H1 (cell line): ENCODE data around the gene CWC27. TPM values are rescaled to one million over a fixed set of nuclear protein-coding genes. Genes with fewer than 3 reads are reported as not detected.

Source experiments
- CTCF ChIA-PET: fragments of 300-600 bp; sonication (Branson Sonifier 250); formaldehyde crosslinking; loops from one replicate; lab custom pipeline; 2021; ENCODE audit not compliant: partially characterized antibody; lab: Charles Lee
- POLR2A ChIA-PET: fragments of 300-600 bp; sonication (Branson Sonifier 250); formaldehyde crosslinking; loops from one replicate; lab custom pipeline; 2021; ENCODE audit warnings: inconsistent platforms; ENCODE audit not compliant: partially characterized antibody; lab: Charles Lee
- DNase-seq, 2 experiments: peaks; one replicate each; pipeline versions ENCODE4 v3.0.0 to v3.0.0-alpha.2; 2010 to 2022; ENCODE audit warnings: low spot score in 2 of 2, low read depth in 1 of 2, mixed read lengths in 1 of 2
- FAIRE-seq: peaks from 2 replicates; lab custom pipeline; 2011; peaks lifted over from hg19 to GRCh38; lab: Jason Lieb, UNC
- H2AFZ ChIP-seq: 2 replicates; pipeline ENCODE4 v1.8.1; 2012; ENCODE audit warnings: low read length, inconsistent platforms
- H2AK5ac ChIP-seq: 2 replicates; pipeline ENCODE4 v1.6.1; 2013; ENCODE audit warnings: low read depth, low read length
- H2BK120ac ChIP-seq: replicated peaks from 2 replicates; pipeline ENCODE3; 2013; ENCODE audit warnings: low read depth, low read length, inconsistent platforms
- H2BK12ac ChIP-seq: 2 replicates; pipeline ENCODE4 v1.6.1; 2013; ENCODE audit warnings: low read depth, low read length
- H2BK15ac ChIP-seq: 2 replicates; pipeline ENCODE4 v1.6.1; 2013; ENCODE audit warnings: low read length
- H2BK20ac ChIP-seq: 2 replicates; pipeline ENCODE4 v1.6.1; 2013; ENCODE audit warnings: low read length
- H2BK5ac ChIP-seq: 2 replicates; pipeline ENCODE4 v1.6.1; 2013; ENCODE audit warnings: low read depth, low read length
- H3K14ac ChIP-seq: 2 replicates; pipeline ENCODE4 v1.6.1; 2013; ENCODE audit warnings: inconsistent platforms; ENCODE audit not compliant: insufficient read length
- H3K18ac ChIP-seq: 2 replicates; pipeline ENCODE4 v1.6.1; 2013; ENCODE audit warnings: low read length; ENCODE audit errors: extremely low read depth
- H3K23ac ChIP-seq: 2 replicates; pipeline ENCODE4 v1.6.1; 2013; ENCODE audit warnings: inconsistent platforms; ENCODE audit not compliant: insufficient read length
- H3K23me2 ChIP-seq: 2 replicates; pipeline ENCODE4 v1.6.1; 2013; ENCODE audit warnings: low read depth, low read length
- H3K27ac ChIP-seq: 2 replicates; pipeline ENCODE4 v1.6.1; 2011; ENCODE audit warnings: low read depth, low read length, inconsistent platforms
- H3K27me3 ChIP-seq, 4 experiments: replicated peaks in 1 of 4; 1 replicate in 1 of 4; 2 replicates in 3 of 4; pipeline versions ENCODE4 v1.6.1 to v1.8.1; 2011 to 2013; ENCODE audit warnings: low read length in 3 of 4, mild to moderate bottlenecking in 3 of 4, inconsistent platforms in 2 of 4, mixed read lengths in 2 of 4, moderate library complexity in 1 of 4; ENCODE audit not compliant: control insufficient read depth in 3 of 4, insufficient read depth in 3 of 4; ENCODE audit errors: extremely low read depth in 1 of 4
- H3K36me3 ChIP-seq, 4 experiments: 2 replicates each; pipeline versions ENCODE4 v1.6.1 to v1.8.1; 2011 to 2013; ENCODE audit warnings: mild to moderate bottlenecking in 4 of 4, low read length in 3 of 4, moderate library complexity in 2 of 4, control low read depth in 1 of 4, inconsistent platforms in 1 of 4; ENCODE audit not compliant: insufficient read depth in 4 of 4, control insufficient read depth in 2 of 4
- H3K4ac ChIP-seq: replicated peaks from 2 replicates; pipeline ENCODE3; 2013; ENCODE audit warnings: low read length, low read depth, mixed read lengths, inconsistent platforms; ENCODE audit not compliant: insufficient read length
- H3K4me1 ChIP-seq, 4 experiments: replicated peaks in 1 of 4; 1 replicate in 1 of 4; 2 replicates in 3 of 4; pipeline versions ENCODE4 v1.6.1 to v1.8.1; 2011 to 2013; ENCODE audit warnings: low read length in 3 of 4, inconsistent platforms in 2 of 4, mixed read lengths in 1 of 4; ENCODE audit not compliant: insufficient read depth in 4 of 4, control insufficient read depth in 3 of 4
- H3K4me2 ChIP-seq, 2 experiments: 2 replicates each; pipeline versions ENCODE4 v1.6.1 to v1.8.1; 2011 to 2013; ENCODE audit warnings: low read depth in 2 of 2, low read length in 2 of 2, control low read depth in 1 of 2, inconsistent platforms in 1 of 2, mild to moderate bottlenecking in 1 of 2; ENCODE audit not compliant: insufficient read depth in 1 of 2
- H3K4me3 ChIP-seq, 4 experiments: fragments of 200-600, 300-600 bp in 1 of 4; sonication (generic), shearing (Covaris generic), sonication (Bioruptor Twin) in 1 of 4; 2 replicates each; pipeline versions ENCODE4 v1.5.1 to v1.8.1; 2011 to 2016; ENCODE audit warnings: low read length in 4 of 4, low read depth in 3 of 4, control low read depth in 2 of 4, inconsistent platforms in 2 of 4, mild to moderate bottlenecking in 2 of 4, mixed read lengths in 1 of 4, moderate library complexity in 1 of 4; ENCODE audit not compliant: insufficient read depth in 2 of 4; ENCODE audit errors: extremely low read depth in 1 of 4
- H3K56ac ChIP-seq: replicated peaks from 2 replicates; pipeline ENCODE3; 2013; ENCODE audit warnings: low read depth, mild to moderate bottlenecking, mixed read lengths, low read length, inconsistent platforms; ENCODE audit not compliant: insufficient read length
- H3K79me1 ChIP-seq: 2 replicates; pipeline ENCODE4 v1.6.1; 2013; ENCODE audit warnings: low read depth, low read length, control low read depth
- H3K79me2 ChIP-seq, 2 experiments: 2 replicates each; pipeline versions ENCODE4 v1.6.1 to v1.8.1; 2012 to 2013; ENCODE audit warnings: low read length in 2 of 2, mild to moderate bottlenecking in 2 of 2, inconsistent platforms in 1 of 2; ENCODE audit not compliant: insufficient read depth in 2 of 2, control insufficient read depth in 1 of 2
- H3K9ac ChIP-seq, 4 experiments: replicated peaks in 1 of 4; 1 replicate in 1 of 4; 2 replicates in 3 of 4; pipeline versions ENCODE4 v1.6.1 to v1.8.1; 2011 to 2013; ENCODE audit warnings: low read depth in 3 of 4, low read length in 3 of 4, control low read depth in 2 of 4, mild to moderate bottlenecking in 2 of 4, moderate library complexity in 2 of 4, inconsistent platforms in 1 of 4; ENCODE audit errors: extremely low read depth in 1 of 4
- H3K9me3 ChIP-seq, 2 experiments: 2 replicates each; pipeline versions ENCODE4 v1.6.1 to v1.8.1; 2012 to 2013; ENCODE audit warnings: mild to moderate bottlenecking in 2 of 2, moderate library complexity in 2 of 2, control low read depth in 1 of 2, inconsistent platforms in 1 of 2, low read depth in 1 of 2, low read length in 1 of 2, mixed read lengths in 1 of 2; ENCODE audit not compliant: insufficient read depth in 2 of 2
- H4K20me1 ChIP-seq, 2 experiments: replicated peaks in 1 of 2; 2 replicates each; pipeline versions ENCODE3 to v1.8.1; 2011 to 2013; ENCODE audit warnings: inconsistent platforms in 2 of 2, low read length in 2 of 2, mild to moderate bottlenecking in 1 of 2; ENCODE audit not compliant: insufficient read depth in 2 of 2, control insufficient read depth in 1 of 2
- H4K5ac ChIP-seq: 2 replicates; pipeline ENCODE4 v1.6.1; 2013; ENCODE audit warnings: low read length, low read depth, mixed read lengths, inconsistent platforms; ENCODE audit not compliant: insufficient read length
- H4K8ac ChIP-seq: 2 replicates; pipeline ENCODE4 v1.8.0; 2013; ENCODE audit warnings: mild to moderate bottlenecking, moderate library complexity, low read length, inconsistent platforms; ENCODE audit not compliant: insufficient read depth; ENCODE audit errors: extremely low read depth
- H4K91ac ChIP-seq: replicated peaks from 2 replicates; pipeline ENCODE3; 2013; ENCODE audit warnings: low read length, mixed read lengths, inconsistent platforms; ENCODE audit not compliant: insufficient read length
- CREB1 ChIP-seq: IDR thresholded peaks from 2 replicates; pipeline ENCODE4 v1.6.1; 2012; ENCODE audit warnings: inconsistent platforms
- SIN3A ChIP-seq, 2 experiments: IDR thresholded peaks in 1 of 2; conservative IDR thresholded peaks in 1 of 2; 2 replicates each; pipeline ENCODE4 v1.6.1; 2011 to 2012; ENCODE audit warnings: low read length in 2 of 2, improper control_type of control experiment in 1 of 2, low read depth in 1 of 2, mild to moderate bottlenecking in 1 of 2
- WGBS, 2 experiments: shearing (Covaris generic) in 1 of 2; methylation state at CpG; one replicate each; pipeline versions ENCODE4 v1.1.6 to v1.1.7; 2013 to 2015; ENCODE audit warnings: low lambda C conversion rate in 2 of 2, mixed read lengths in 2 of 2, inconsistent platforms in 1 of 2, low coverage in 1 of 2, missing lambda C conversion rate in 1 of 2; ENCODE audit not compliant: insufficient replicate concordance in 2 of 2, insufficient coverage in 1 of 2, insufficient read length in 1 of 2; ENCODE audit errors: extremely low coverage in 1 of 2, missing lambda C conversion rate in 1 of 2; 5-methylcytosine and 5-hydroxymethylcytosine counted together
- polyA plus RNA-seq, 7 experiments: library from polyadenylated mRNA; depleted of rRNA in 3 of 7; stranded (reverse) in 5 of 7; unstranded in 2 of 7; fragments of >200 nt in 5 of 7; fragments of 200-250 nt in 2 of 7; gene quantifications; 1 replicate in 5 of 7; 2 replicates in 1 of 7; 4 replicates in 1 of 7; pipeline versions ENCODE4 v1.2.1 to v1.2.3, GENCODE V29; 2011 to 2013; ENCODE audit warnings: missing spikeins in 2 of 7, mixed read lengths in 2 of 7
- total RNA-seq: library from RNA; stranded (reverse); fragmentation: NEBNext Ultra II Directional; extraction: Animal tissue kit (Norgen Biotek cat#: 25700); gene quantifications from 2 replicates; pipeline ENCODE4 v1.2.1, GENCODE V29; 2021

The CWC27 gene
- total and polyA plus RNA-seq, 2 of the 8 experiments (the other 6 are each of a cell fraction or from before 2014, with no cell fraction given) = 24.9 to 43.4 TPM

GRCh38 chr5:64899838-64900237 lies 131.1 kb downstream of the CWC27 start:
- WGBS, 2 experiments = 85% methylated on average over 1 of the region's 1 CpG; no CpG with 5 or more reads in 1 of the 2 experiments

More at GRCh38 chr5:64899838-64900237, 131.1 kb downstream of the CWC27 start:
- Histone ChIP-seq H2BK15ac (no peak overlapping the region), H3K23ac (no peak overlapping the region), H3K27ac (no peak overlapping the region), H2BK12ac (no peak overlapping the region), H2BK120ac (no peak overlapping the region), H4K5ac (no peak overlapping the region), H3K9ac (no peak overlapping the region), H3K27me3 (no peaks in the 10 kb centered on the region), H3K9me3 (no peaks in the 10 kb centered on the region), H3K79me1 (no peaks in the 10 kb centered on the region), H4K20me1 (peaks cover 0 to 2% of the 10 kb centered on the region in 2 experiments), H4K91ac (no peak overlapping the region), H2AK5ac (no peak overlapping the region), H4K8ac (no peak overlapping the region), H2BK20ac (no peak overlapping the region), H3K4me2 (no peak overlapping the region), H2AFZ (no peak overlapping the region), H3K4ac (no peak overlapping the region), H3K56ac (no peak overlapping the region), H3K4me1 (no peaks in the 10 kb centered on the region), H3K23me2 (no peaks in the 10 kb centered on the region), H3K14ac (no peak overlapping the region), H3K36me3 (no peaks in the 10 kb centered on the region), H3K4me3 (no peak overlapping the region), H2BK5ac (no peak overlapping the region), H3K18ac (no peak overlapping the region), H3K79me2 (no peaks in the 10 kb centered on the region)
- CTCF ChIA-PET = no interaction called here
- FAIRE-seq = no peak
- TF ChIP-seq SIN3A (conservative IDR thresholded peaks at IDR 0.05 in 1 of 2, IDR thresholded peaks at IDR 0.05 in 1 of 2; ENCODE audit: low read depth in 1 of 2, low read length in 2 of 2) (no peak), CREB1 (no peak)
- no peak for DNase-seq
- POLR2A ChIA-PET = no interaction called here
